GM18858 (cell line): ENCODE data around the gene MTRFR.

Experiments used
- ATAC-seq: cut with Tn5 transposase; IDR thresholded peaks from one replicate; pipeline ENCODE4 v1.9.1; 2021; ENCODE audit not compliant: unreplicated experiment

Gene MTRFR

DNA sequence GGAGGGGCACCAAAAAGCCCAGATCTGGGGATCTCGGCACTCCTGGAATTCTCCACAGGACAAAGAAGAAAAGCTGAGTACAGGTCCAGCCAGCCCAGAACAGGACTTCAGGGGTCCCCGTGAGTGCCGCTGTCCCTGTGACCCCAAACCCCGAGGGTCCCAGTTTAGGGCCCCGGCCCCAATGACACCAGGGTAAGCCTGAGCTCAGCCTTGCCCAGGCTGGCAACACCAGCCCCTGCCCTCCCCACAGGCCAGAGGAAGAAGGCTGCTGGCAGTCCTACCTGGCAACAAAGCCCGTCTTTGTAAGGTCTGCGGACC is 36.6 kb downstream of the MTRFR start:
- no peak for ATAC-seq

DNA sequence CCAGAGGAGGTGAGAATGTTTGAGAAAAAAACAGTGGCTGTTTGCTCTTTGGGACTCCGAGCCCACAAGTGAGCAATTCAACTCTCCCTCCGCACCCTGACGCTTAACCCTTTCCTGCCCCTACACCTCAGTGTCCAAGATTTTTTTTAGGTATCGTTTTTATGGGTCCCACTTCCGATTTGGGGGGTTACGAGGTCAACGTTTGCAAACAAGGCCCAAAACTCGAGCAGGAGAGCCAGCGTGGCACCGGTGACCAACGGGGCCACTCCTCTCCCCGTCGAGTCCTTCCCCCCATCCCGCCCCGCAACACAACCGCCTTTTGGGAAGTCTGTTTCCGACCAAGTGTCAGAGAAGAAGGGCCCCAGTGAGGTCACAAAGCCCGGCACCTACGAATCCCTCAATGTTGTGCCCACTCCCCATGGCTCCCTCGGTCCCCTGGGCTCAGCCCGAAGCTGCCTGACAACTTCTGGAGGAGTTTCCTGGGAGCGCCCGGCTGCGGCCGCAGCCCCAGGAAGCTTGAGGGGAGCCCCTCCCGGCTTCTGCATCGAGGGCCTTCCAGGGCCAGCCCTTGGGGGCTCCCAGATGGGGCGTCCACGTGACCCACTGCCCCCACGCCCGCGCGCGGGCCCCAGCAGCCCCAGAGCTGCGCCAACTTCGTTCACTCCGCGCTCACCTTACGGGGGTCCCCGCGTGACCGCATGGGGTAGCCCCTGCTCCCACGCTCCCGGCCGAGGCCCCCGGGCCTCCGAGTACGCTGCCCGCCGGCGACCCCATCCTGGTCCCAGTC is 37.2 kb downstream of the MTRFR start:
- no peak for ATAC-seq

DNA sequence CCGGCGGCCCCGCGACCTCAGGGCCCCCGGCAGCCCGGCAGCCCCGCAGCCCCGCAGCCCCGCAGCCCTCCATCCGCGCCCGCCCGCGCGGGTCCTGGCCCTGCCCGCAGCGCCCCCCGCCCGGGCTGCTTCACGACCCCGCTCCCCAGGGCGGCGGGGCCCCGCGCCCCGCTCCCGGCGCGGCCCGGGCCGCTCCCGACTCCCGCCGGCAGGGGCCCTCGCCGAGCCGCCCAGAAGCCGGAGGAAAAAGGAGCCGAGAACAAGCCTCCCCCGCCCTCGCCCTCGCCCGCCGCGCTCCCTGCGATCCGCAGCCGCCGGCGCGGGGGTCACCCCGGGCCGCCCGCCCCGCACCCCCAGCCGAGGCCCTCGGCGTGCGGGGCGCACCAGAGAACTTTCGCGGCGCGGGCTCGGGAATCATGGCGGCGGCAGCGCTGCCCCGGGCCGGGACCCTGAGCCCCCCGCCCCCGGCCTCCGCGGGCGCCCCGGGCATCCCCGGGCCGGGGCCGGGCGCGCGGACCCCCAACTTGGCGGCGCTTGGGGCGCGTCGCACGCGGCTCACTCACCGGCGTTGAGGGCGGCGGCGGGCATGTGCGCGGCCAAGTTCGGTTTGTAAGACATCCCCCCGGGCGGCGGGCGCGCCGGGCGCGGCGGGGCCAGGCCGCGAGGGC is 37.9 kb downstream of the MTRFR start:
- no peak for ATAC-seq

DNA sequence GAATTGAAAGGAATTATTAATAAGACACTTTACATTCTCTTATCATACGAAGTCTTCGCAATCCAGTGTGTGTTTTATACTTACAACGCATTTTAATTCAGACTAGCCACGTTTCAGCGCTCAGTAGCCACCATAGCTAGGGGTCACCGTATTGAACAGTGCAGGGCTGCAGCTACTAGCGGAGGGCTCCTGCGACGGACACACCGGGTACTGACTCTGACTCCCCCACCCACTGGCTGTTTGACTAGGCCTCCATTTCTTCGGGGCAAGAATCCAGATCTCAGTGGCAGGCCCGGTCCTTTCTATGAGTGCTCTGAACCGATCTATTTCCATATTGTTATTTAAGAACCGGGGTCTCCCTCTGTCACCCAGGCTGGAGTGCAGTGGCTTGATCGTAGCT is 39.9 kb downstream of the MTRFR start:
- no peak for ATAC-seq

DNA sequence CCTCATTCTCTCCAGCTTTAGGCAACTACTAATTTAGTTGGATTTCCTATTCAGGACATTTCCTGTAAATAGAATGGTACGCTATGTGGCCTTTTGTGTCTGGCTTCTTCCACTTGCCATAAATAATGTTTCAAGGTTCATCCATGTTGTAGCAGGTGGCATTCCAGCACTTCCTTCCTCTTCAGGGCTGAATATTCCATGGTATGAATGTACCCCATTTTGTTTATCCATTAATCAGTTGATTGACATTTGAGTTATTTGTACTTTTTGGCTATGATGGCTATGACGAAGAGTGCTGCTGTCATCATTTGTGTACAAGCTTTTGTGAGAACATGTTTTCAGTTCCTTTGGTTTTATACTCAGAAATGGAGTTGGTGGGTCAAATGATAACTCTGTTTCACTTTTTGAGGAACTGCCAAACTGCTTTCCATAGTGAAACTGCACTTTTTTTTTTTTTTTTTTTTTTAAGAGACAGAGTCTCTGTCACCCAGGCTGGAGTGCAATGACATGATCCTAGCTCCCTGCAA is 44.9 kb downstream of the MTRFR start:
- ATAC-seq: peak; percentile 84

DNA sequence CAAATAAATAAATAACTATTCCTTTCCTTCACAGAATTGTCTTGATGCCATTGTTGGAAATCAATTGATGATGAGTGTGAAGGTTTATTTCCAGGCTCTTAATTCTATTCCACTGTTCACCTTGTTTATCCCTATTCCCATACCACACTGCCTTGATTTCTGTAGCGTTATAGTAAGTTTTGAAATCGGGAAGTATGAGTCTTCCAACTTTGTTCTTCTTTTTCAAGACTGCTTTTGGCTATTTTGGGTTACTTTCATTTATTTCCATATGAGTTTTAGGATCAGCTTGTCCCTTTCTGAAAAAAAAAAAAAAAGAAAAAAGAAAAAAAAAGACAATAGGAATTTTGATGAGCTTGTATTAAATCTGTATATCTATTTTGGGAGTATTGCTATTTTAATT is 47.7 kb downstream of the MTRFR start:
- ATAC-seq: no peak

DNA sequence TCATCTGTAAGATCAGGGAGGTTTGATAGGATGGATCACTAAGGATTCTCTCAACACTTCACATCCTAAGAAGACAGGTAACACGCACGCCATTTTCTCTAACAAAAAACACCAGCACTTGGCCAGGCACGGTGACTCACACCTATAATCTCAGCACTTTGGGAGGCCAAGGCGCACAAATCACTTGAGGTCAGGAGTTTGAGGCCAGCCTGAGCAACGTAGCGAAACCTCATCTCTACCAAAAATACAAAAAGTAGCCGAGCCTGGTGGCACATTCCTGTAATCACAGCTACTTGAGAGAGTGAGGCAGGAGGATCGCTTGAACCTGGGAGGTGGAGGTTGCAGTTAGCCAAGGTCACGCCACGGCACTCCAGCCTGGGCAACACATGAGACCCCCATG is 48.9 kb downstream of the MTRFR start:
- ATAC-seq: no peak

DNA sequence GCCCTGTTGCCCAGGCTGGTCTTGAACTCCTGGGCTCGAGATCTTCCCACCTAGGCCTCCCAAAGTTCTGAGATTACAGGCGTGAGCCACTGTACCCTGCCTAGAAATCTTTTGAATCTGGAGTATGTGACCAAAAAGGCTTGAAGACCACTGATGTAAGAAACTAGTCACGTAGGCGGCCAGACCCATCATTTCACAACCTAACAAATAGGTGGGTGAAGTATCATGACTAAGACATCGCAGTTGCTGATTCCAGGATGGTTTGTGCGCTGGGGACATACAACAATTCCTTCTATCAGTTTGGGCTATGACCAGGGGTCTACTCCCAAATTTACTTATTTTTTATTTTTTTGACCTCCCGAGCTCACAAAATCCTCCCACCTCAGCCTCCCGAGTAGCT is 50.2 kb downstream of the MTRFR start:
- no peak for ATAC-seq

DNA sequence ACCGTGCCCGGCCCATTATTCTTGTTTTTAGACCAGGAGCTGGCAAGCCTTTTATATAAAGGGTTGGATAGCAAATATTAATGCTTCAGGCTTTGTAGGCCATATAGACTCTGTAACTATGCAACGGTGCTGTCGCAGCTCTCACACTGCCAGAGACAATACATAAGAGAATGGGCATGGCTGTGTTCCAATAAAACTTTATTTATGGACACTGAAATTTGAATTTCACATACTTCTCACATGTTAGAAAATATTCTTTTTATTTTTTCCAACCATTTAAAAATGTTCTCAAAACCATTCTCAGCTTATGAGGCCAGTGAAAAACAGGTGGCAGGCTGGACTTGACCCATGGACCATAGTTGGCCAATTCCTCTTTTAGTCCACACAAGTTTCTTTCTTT is 51.4 kb downstream of the MTRFR start:
- no peak for ATAC-seq

DNA sequence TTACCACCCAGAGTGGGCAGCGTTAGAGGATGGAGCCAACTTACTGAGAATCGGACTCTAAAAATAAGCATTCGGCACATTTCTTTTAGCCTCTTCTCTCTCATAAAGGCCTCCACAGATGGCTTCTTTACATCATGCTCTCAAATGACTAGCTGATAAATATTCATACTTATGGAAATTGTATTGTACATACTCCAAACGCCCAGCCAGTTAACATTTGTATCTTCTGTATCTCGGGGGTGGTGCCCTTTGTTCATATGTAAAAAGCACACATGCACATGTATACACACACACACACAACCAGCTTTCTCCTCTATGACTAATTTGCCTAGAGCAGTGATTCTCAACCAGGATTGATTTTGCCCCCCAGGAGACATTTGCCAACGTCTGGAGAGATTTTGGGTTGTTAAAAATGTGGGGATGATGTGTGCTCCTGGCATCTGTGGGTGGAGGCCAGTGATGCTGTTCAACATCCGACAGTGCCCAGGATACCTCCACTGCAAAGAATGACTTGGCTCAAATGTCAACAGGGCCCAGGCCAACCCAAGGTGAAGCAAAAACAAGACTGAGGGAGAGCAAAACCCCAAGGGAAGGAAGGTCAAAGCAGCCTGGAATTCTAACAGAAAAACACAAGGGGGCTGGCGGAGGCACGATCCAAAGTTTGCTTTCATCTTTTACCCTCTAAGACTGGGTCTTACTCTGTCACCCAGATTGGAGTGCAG is 53.6 kb downstream of the MTRFR start:
- ATAC-seq: no peak

DNA sequence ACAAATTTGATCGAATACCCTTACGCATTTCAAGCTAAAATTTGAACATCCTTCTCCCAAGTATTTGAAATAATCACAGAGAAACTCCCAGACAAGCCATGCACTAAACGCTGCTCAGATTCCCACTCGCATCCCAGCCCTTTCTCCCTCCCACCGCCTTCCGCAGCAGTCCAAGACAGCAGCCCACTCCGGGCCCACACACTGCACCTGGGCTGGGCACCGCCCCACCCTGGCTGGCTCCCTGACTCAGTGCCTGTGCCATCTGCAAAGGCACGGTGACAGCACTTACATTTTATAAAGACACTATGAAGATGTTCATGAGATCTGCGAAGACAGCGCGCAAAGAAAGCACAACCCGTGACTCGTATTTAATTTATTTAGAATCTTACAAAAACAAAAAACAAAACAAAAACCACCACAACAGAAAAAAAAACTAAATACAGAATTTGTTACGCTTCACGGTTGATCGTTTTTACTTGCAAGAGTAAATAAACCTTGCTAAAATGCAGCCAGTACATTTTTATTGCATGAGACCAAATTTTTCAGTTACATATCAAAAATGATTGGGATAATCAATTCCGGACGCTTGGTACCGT is 55.6 kb downstream of the MTRFR start:
- ATAC-seq: no peak

DNA sequence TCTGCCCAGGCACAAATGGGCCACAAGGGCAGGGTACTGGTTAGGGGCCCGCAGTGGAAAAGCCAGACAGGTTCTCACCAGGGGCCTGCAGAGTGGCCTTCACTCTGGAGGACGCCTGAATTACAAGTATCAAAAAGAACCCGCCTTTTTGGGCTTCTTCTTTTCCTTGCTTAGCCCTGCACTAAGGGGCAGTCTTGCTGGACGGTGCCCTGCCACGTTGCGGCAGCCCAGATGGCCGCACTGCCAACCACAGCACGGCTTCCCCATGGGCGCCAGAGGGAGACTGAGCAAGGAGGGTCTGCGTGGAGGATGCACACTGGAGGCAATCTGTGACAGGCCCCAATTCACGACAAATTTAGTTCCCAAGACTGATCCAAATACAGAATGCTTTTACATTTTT is 56.7 kb downstream of the MTRFR start:
- no peak for ATAC-seq

DNA sequence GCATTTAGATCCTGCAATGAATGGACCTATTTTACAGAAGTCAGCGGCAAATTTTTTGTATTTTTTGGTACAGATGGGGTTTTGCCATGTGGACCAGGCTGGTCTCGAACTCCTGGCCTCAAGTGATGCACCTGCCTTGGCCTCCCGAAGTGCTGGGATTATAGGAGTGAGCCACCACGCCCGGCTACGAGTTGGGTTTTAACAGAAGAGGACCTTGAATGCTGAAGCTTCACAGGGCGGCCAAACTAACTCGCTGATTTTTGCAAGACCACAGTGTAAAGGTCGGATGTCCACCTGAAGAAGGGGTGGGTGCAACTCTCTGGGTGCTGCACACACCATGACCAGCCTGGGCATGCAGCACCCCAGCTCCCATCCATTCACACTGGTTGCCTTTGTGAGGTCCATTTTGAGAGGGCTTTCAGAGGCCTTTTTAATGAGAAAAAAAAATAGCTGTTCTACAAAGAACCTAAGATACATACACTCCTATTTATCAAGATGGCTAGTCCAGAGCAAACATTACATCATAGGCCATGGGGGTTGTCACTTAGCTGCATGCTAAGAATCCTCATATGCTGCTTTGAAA is 60.0 kb downstream of the MTRFR start:
- ATAC-seq: no peak

DNA sequence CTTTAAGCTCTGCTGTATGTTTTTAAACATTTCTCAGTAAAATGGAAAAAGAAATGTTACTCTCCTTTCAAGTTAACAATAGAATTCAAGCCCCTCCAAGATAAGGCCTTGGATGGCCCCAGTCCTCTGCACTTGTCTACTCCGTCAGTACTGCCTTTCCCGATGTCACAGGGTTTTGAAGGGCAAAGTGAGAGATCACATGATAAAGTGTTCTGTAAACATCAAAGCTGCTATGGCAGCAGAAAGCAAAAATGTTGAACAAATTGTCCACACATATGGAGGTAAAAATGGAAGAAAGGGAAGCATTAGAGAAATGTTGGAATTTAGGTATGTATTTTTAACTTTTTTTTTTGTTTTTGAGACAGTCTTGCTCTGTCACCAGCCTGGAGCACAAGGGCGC is 71.9 kb downstream of the MTRFR start:
- ATAC-seq: no peak

DNA sequence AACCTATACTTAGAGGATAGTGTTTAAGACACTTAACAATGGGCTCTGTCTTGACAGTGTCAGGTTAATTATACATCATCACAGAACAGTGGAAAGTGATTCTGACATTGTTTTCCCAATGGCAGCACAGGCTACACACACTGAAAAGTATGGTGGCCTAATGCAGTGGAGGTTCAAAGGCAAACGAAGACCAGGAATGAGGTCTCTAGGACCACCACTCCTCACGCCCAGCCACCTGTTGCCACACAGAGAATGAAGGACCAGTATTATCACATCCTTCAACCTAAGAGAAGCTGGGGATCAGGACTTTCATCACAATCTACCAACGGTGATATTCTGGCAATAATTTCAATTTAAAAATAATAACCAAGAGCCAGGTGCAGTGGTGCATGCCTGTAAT is 73.0 kb downstream of the MTRFR start:
- ATAC-seq: no peak
